Small intestine (tissue), 7 donors: Measurements from ENCODE around the gene TP53INP2. TPM values are rescaled to one million over a fixed set of nuclear protein-coding genes. Genes with fewer than 3 reads are reported as not detected.

ENCODE experiments used
- DNase-seq, 2 donors: peaks; one replicate each; pipeline versions ENCODE4 v3.0.0 to v3.0.0-alpha.2; 2013
- FAIRE-seq: peaks from 2 replicates; lab custom pipeline; 2012; peaks lifted over from hg19 to GRCh38; lab: Jason Lieb, UNC
- H3K27ac ChIP-seq, 3 donors: one replicate each; pipeline ENCODE4 v1.5.1; 2013; ENCODE audit warnings: low read length in 2 of 3, mild to moderate bottlenecking in 2 of 3, control low read depth in 1 of 3, inconsistent platforms in 1 of 3, low read depth in 1 of 3, moderate library complexity in 1 of 3
- H3K27me3 ChIP-seq, 3 donors: one replicate each; pipeline ENCODE4 v1.6.1; 2013; ENCODE audit warnings: low read length in 3 of 3, inconsistent platforms in 1 of 3; ENCODE audit not compliant: control insufficient read depth in 3 of 3, insufficient read depth in 3 of 3
- H3K36me3 ChIP-seq, 3 donors: one replicate each; pipeline ENCODE4 v1.6.1; 2013; ENCODE audit warnings: low read length in 3 of 3, inconsistent platforms in 1 of 3, low read depth in 1 of 3, mild to moderate bottlenecking in 1 of 3, moderate library complexity in 1 of 3; ENCODE audit not compliant: control insufficient read depth in 3 of 3, insufficient read depth in 2 of 3
- H3K4me1 ChIP-seq, 3 donors: one replicate each; pipeline ENCODE4 v1.6.1; 2013; ENCODE audit warnings: low read length in 2 of 3, inconsistent platforms in 1 of 3, low read depth in 1 of 3, mild to moderate bottlenecking in 1 of 3, moderate library complexity in 1 of 3; ENCODE audit not compliant: control insufficient read depth in 3 of 3, insufficient read depth in 2 of 3
- H3K4me3 ChIP-seq, 3 donors: one replicate each; pipeline ENCODE4 v1.5.1; 2013; ENCODE audit warnings: low read length in 3 of 3, control low read depth in 1 of 3, inconsistent platforms in 1 of 3, low read depth in 1 of 3, mild to moderate bottlenecking in 1 of 3, moderate library complexity in 1 of 3
- H3K9me3 ChIP-seq, 2 donors: one replicate each; pipeline ENCODE4 v1.6.1; 2013; ENCODE audit warnings: low read depth in 1 of 2, low read length in 1 of 2; ENCODE audit not compliant: control insufficient read depth in 2 of 2, insufficient read depth in 1 of 2
- WGBS, 3 donors: extraction: QIAGEN DNeasy Blood & Tissue Kit; methylation state at CpG; one replicate each; pipeline ENCODE4 v1.1.7; 2013; 5-methylcytosine and 5-hydroxymethylcytosine counted together
- polyA plus RNA-seq, 4 donors: library from polyadenylated mRNA; stranded (reverse) in 3 of 4; unstranded in 1 of 4; fragments of 200-250 nt in 3 of 4; fragments of 120-200 nt in 1 of 4; gene quantifications; one replicate each; pipeline versions ENCODE4 v1.2.1 to v1.2.3, GENCODE V29; 2013
- donor health status: healthy with polysubstance abuse.
- donor health status: control.
- donor health status: control.
- donor health status: Bipolar disorder and iron deficiency.
- donor health status: healthy.

The TP53INP2 gene
- polyA plus RNA-seq, 4 donors = 7.7 to 30.6 (median 19.8) TPM

GRCh38 chr20:34746674-34747073, 42.5 kb downstream of the TP53INP2 start:
- no peaks in the 10 kb centered on the region for H3K9me3 ChIP-seq
- H3K27ac ChIP-seq = no peak overlapping the region
- no peak overlapping the region for H3K4me3 ChIP-seq
- 66 to 81% (median 77%) methylated on average over 3 of the region's 3 CpGs for WGBS, 3 donors
- DNase-seq (no peak), FAIRE-seq (no peak)
- H3K27me3 ChIP-seq = no peaks in the 10 kb centered on the region
- no peaks in the 10 kb centered on the region for H3K4me1 ChIP-seq
- peaks cover 20 to 37% (median 28%) of the 10 kb centered on the region in 3 donors for H3K36me3 ChIP-seq

- no peak for FAIRE-seq
- Histone ChIP-seq H3K27me3 (no peaks in the 10 kb centered on the region), H3K4me3 (no peak overlapping the region), H3K9me3 (no peaks in the 10 kb centered on the region), H3K27ac (no peak overlapping the region), H3K36me3 (peaks cover 21 to 35% (median 27%) of the 10 kb centered on the region in 3 donors), H3K4me1 (no peaks in the 10 kb centered on the region)
- DNase-seq = no peak
- 68 to 82% (median 78%) methylated on average over 2 of the region's 2 CpGs for WGBS, 3 donors
Measured at GRCh38 chr20:34747479-34747878, 43.3 kb downstream of the TP53INP2 start.

- no peaks in the 10 kb centered on the region for H3K4me1 ChIP-seq
- H3K27me3 ChIP-seq = no peaks in the 10 kb centered on the region
- no peak overlapping the region for H3K27ac ChIP-seq
- peaks cover 16 to 36% (median 17%) of the 10 kb centered on the region in 3 donors for H3K36me3 ChIP-seq
- no peaks in the 10 kb centered on the region for H3K9me3 ChIP-seq
- 89 to 93% (median 90%) methylated on average over 2 of the region's 2 CpGs for WGBS, 3 donors
- no peak for FAIRE-seq
- no peak overlapping the region for H3K4me3 ChIP-seq
- no peak for DNase-seq
Measured at GRCh38 chr20:34748709-34749108, 44.6 kb downstream of the TP53INP2 start.

- Histone ChIP-seq H3K36me3 (peaks cover 16 to 41% (median 22%) of the 10 kb centered on the region in 3 donors), H3K27ac (no peak overlapping the region), H3K9me3 (no peaks in the 10 kb centered on the region), H3K4me1 (no peaks in the 10 kb centered on the region), H3K27me3 (no peaks in the 10 kb centered on the region), H3K4me3 (no peak overlapping the region)
- DNase-seq (no peak), FAIRE-seq (no peak)
- 42 to 70% (median 58%) methylated on average over 2 of the region's 2 CpGs for WGBS, 3 donors
Measured at GRCh38 chr20:34750484-34750883, 46.3 kb downstream of the TP53INP2 start.

- FAIRE-seq (no peak), DNase-seq (no peak)
- Histone ChIP-seq H3K27me3 (no peaks in the 10 kb centered on the region), H3K4me1 (no peaks in the 10 kb centered on the region), H3K4me3 (no peak overlapping the region), H3K36me3 (peaks cover 15 to 39% (median 25%) of the 10 kb centered on the region in 3 donors), H3K27ac (no peak overlapping the region), H3K9me3 (no peaks in the 10 kb centered on the region)
- WGBS, 3 donors = 92 to 93% (median 93%) methylated on average over 3 of the region's 3 CpGs
Measured at GRCh38 chr20:34751453-34751852, 47.3 kb downstream of the TP53INP2 start.

- 75 to 90% (median 88%) methylated on average over 2 of the region's 2 CpGs for WGBS, 3 donors
- Histone ChIP-seq H3K9me3 (no peaks in the 10 kb centered on the region), H3K36me3 (peaks cover 26 to 51% (median 34%) of the 10 kb centered on the region in 3 donors), H3K4me3 (no peak overlapping the region), H3K4me1 (no peaks in the 10 kb centered on the region), H3K27ac (no peak overlapping the region), H3K27me3 (no peaks in the 10 kb centered on the region)
- FAIRE-seq = no peak
- DNase-seq = no peak
Measured at GRCh38 chr20:34753706-34754461, 49.7 kb downstream of the TP53INP2 start.

GRCh38 chr20:34754611-34755010, 50.5 kb downstream of the TP53INP2 start:
- no peak for FAIRE-seq
- DNase-seq = no peak
- H3K9me3 ChIP-seq = no peaks in the 10 kb centered on the region
- 63 to 77% (median 72%) methylated on average over 4 of the region's 4 CpGs for WGBS, 3 donors
- H3K4me1 ChIP-seq = no peaks in the 10 kb centered on the region
- no peak overlapping the region for H3K4me3 ChIP-seq
- H3K27ac ChIP-seq = no peak overlapping the region
- no peaks in the 10 kb centered on the region for H3K27me3 ChIP-seq
- peaks cover 23 to 51% (median 34%) of the 10 kb centered on the region in 3 donors for H3K36me3 ChIP-seq

- WGBS, 3 donors = 93 to 96% (median 94%) methylated on average over 1 of the region's 1 CpG
- H3K27ac ChIP-seq = no peak overlapping the region
- FAIRE-seq = no peak
- H3K36me3 ChIP-seq = peaks cover 27 to 47% (median 34%) of the 10 kb centered on the region in 3 donors
- no peaks in the 10 kb centered on the region for H3K27me3 ChIP-seq
- H3K4me3 ChIP-seq = no peak overlapping the region
- no peak for DNase-seq
- no peaks in the 10 kb centered on the region for H3K4me1 ChIP-seq
- no peaks in the 10 kb centered on the region for H3K9me3 ChIP-seq
Measured at GRCh38 chr20:34755367-34755766, 51.2 kb downstream of the TP53INP2 start.
